ENCODE results near the gene MYL11.

- TF ChIP-seq CTCF (IDR thresholded peaks at IDR 0.05; ENCODE audit: low read depth, low read length, missing input control) (no peak), FOXA1 (IDR thresholded peaks at IDR 0.05) (no peak), RAD21 (IDR thresholded peaks at IDR 0.05) (no peak), JUND (IDR thresholded peaks at IDR 0.05) (no peak), EGR1 (IDR thresholded peaks at IDR 0.05; ENCODE audit: low read depth in 2 of 2) (no peak), MAX (IDR thresholded peaks at IDR 0.05) (no peak)
Observed at GRCh38 chr16:30397056-30397455, 22.5 kb downstream of the MYL11 start.

Measured in liver (tissue), 3 donors.